SK-N-SH (cell line): Measurements from ENCODE around the gene MED8. TPM values are rescaled to one million over a fixed set of nuclear protein-coding genes. Genes with fewer than 3 reads are reported as not detected.

Experiments
- CTCF ChIA-PET: fragments of 300-600, 350-600 bp; formaldehyde crosslinking; extraction: SDS; loops from one replicate; lab custom pipeline; 2021; lab: Yijun Ruan, JAX
- POLR2A ChIA-PET: fragments of 350-600 bp; sonication (Branson Sonifier 250); formaldehyde crosslinking; extraction: SDS; loops from one replicate; lab custom pipeline; 2020; ENCODE audit warnings: antibody characterized with exemption, inconsistent platforms; lab: Yijun Ruan, JAX
- DNase-seq: peaks from one replicate; pipeline ENCODE4 v3.0.0; 2012
- H2AFZ ChIP-seq: fragments of 200-600 bp; sonication (generic); 2 replicates; pipeline ENCODE4 v1.8.1; 2016; ENCODE audit warnings: antibody characterized with exemption, mild to moderate bottlenecking, low read depth
- H3F3A ChIP-seq: fragments of 200-600 bp; sonication (generic); replicated peaks from 2 replicates; pipeline ENCODE3; 2016; ENCODE audit warnings: antibody characterized with exemption, mild to moderate bottlenecking; ENCODE audit not compliant: insufficient read depth
- H3K27ac ChIP-seq, 2 experiments: fragments of 200-500 bp in 1 of 2; fragments of 200-600 bp in 1 of 2; sonication (Bioruptor generic) in 1 of 2; sonication (generic), shearing (Covaris generic) in 1 of 2; 2 replicates each; pipeline versions ENCODE4 v1.5.1 to v1.6.1; 2014 to 2016; ENCODE audit warnings: low read depth in 2 of 2, inconsistent platforms in 1 of 2, low read length in 1 of 2, mild to moderate bottlenecking in 1 of 2, mixed read lengths in 1 of 2
- H3K27me3 ChIP-seq: fragments of 200-600 bp; sonication (generic), shearing (Covaris generic); 2 replicates; pipeline ENCODE4 v1.6.1; 2016; ENCODE audit warnings: mixed run types; ENCODE audit not compliant: insufficient read depth
- H3K36me3 ChIP-seq, 2 experiments: fragments of 200-500 bp in 1 of 2; fragments of 200-600 bp in 1 of 2; sonication (Bioruptor generic) in 1 of 2; sonication (generic) in 1 of 2; replicated peaks in 1 of 2; 2 replicates each; pipeline versions ENCODE3 to v1.5.1; 2014 to 2016; ENCODE audit warnings: low read length in 1 of 2, mild to moderate bottlenecking in 1 of 2; ENCODE audit not compliant: insufficient read depth in 2 of 2, control insufficient read depth in 1 of 2
- H3K4me1 ChIP-seq, 2 experiments: fragments of 200-500 bp in 1 of 2; fragments of 200-600 bp in 1 of 2; sonication (Bioruptor generic) in 1 of 2; sonication (generic), shearing (Covaris generic) in 1 of 2; 2 replicates each; pipeline versions ENCODE4 v1.5.1 to v1.6.1; 2014 to 2016; ENCODE audit warnings: low read depth in 1 of 2, low read length in 1 of 2, mixed run types in 1 of 2; ENCODE audit not compliant: insufficient read depth in 2 of 2, control insufficient read depth in 1 of 2
- H3K4me2 ChIP-seq: fragments of 200-600 bp; sonication (generic), shearing (Covaris generic); 2 replicates; pipeline ENCODE4 v1.6.1; 2017; ENCODE audit warnings: mixed run types
- H3K4me3 ChIP-seq, 2 experiments: fragments of 200-500 bp in 1 of 2; fragments of 200-600 bp in 1 of 2; sonication (Bioruptor generic) in 1 of 2; sonication (generic), shearing (Covaris generic) in 1 of 2; 2 replicates each; pipeline versions ENCODE4 v1.5.1 to v1.8.1; 2014 to 2016; ENCODE audit warnings: low read depth in 2 of 2, inconsistent platforms in 1 of 2, low read length in 1 of 2, mild to moderate bottlenecking in 1 of 2, mixed read lengths in 1 of 2, moderate library complexity in 1 of 2
- H3K79me2 ChIP-seq: fragments of 200-600 bp; sonication (generic); 2 replicates; pipeline ENCODE4 v1.8.1; 2017; ENCODE audit warnings: mild to moderate bottlenecking; ENCODE audit not compliant: insufficient read depth
- H3K9ac ChIP-seq: fragments of 200-600 bp; sonication (generic); 2 replicates; pipeline ENCODE4 v1.6.1; 2017; ENCODE audit warnings: mixed run types
- H3K9me2 ChIP-seq: fragments of 200-600 bp; sonication (generic); 2 replicates; pipeline ENCODE4 v1.6.1; 2017; ENCODE audit warnings: mixed run types
- H3K9me3 ChIP-seq: fragments of 200-600 bp; sonication (generic); 2 replicates; pipeline ENCODE4 v1.6.1; 2017; ENCODE audit warnings: mixed run types, mild to moderate bottlenecking, moderate library complexity
- H4K20me1 ChIP-seq: fragments of 200-600 bp; sonication (generic); 2 replicates; pipeline ENCODE4 v1.6.1; 2017; ENCODE audit warnings: mild to moderate bottlenecking, mixed run types; ENCODE audit not compliant: insufficient read depth
- ELF1 ChIP-seq: IDR thresholded peaks from 2 replicates; pipeline ENCODE4 v1.4.0; 2012
- EP300 ChIP-seq, 2 experiments: IDR thresholded peaks; 2 replicates each; pipeline versions ENCODE4 v1.4.0 to v1.6.1; 2012; ENCODE audit warnings: borderline replicate concordance in 1 of 2, low read depth in 1 of 2, low read length in 1 of 2
- EZH2phosphoT487 ChIP-seq: fragments of 200-600 bp; sonication (generic); IDR thresholded peaks from 2 replicates; pipeline ENCODE4 v1.6.1; 2017; ENCODE audit warnings: low read depth, mixed run types, mild to moderate bottlenecking, antibody characterized with exemption, moderate library complexity, borderline replicate concordance
- FOSL2 ChIP-seq: IDR thresholded peaks from 2 replicates; pipeline ENCODE4 v1.4.0; 2012; ENCODE audit warnings: low read depth, mild to moderate bottlenecking, moderate library complexity, borderline replicate concordance
- GABPA ChIP-seq: IDR thresholded peaks from 2 replicates; pipeline ENCODE4 v1.4.0; 2012; ENCODE audit warnings: low read depth, mild to moderate bottlenecking
- MAX ChIP-seq: IDR thresholded peaks from 2 replicates; pipeline ENCODE4 v1.4.0; 2012; ENCODE audit warnings: low read depth
- NRF1 ChIP-seq: IDR thresholded peaks from 2 replicates; pipeline ENCODE4 v1.6.1; 2012; ENCODE audit warnings: low read depth, mild to moderate bottlenecking, low read length
- POLR2AphosphoS5 ChIP-seq: IDR thresholded peaks from 2 replicates; pipeline ENCODE4 v1.6.1; 2012; ENCODE audit warnings: low read depth, low read length
- REST ChIP-seq: IDR thresholded peaks from 2 replicates; pipeline ENCODE4 v1.6.1; 2012; ENCODE audit warnings: mild to moderate bottlenecking, low read depth, low read length, moderate library complexity
- RFX5 ChIP-seq: IDR thresholded peaks from 2 replicates; pipeline ENCODE4 v1.6.1; 2012; ENCODE audit warnings: mild to moderate bottlenecking, improper control_type of control experiment, low read length
- SIN3A ChIP-seq: IDR thresholded peaks from 2 replicates; pipeline ENCODE4 v1.6.1; 2012; ENCODE audit warnings: low read depth, mild to moderate bottlenecking, low read length, moderate library complexity, borderline replicate concordance
- SMC3 ChIP-seq: IDR thresholded peaks from 2 replicates; pipeline ENCODE4 v1.6.1; 2012; ENCODE audit warnings: low read depth, low read length, improper control_type of control experiment
- TEAD4 ChIP-seq: IDR thresholded peaks from 2 replicates; pipeline ENCODE4 v1.4.0; 2012; ENCODE audit warnings: mild to moderate bottlenecking, borderline replicate concordance; ENCODE audit not compliant: insufficient read depth
- YY1 ChIP-seq: IDR thresholded peaks from 2 replicates; pipeline ENCODE4 v1.4.0; 2012; ENCODE audit warnings: low read depth, mild to moderate bottlenecking
- ZBTB33 ChIP-seq: IDR thresholded peaks from 2 replicates; pipeline ENCODE4 v1.4.0; 2012; ENCODE audit warnings: low read depth, borderline replicate concordance
- WGBS: methylation state at CpG from one replicate; pipeline ENCODE4 v1.1.6; 2017; ENCODE audit warnings: low lambda C conversion rate; 5-methylcytosine and 5-hydroxymethylcytosine counted together
- polyA plus RNA-seq, 3 experiments: library from polyadenylated mRNA; depleted of rRNA; stranded (reverse); fragments of >200 nt; gene quantifications; 2 replicates each; pipeline ENCODE4 v1.2.3, GENCODE V29; 2012

The MED8 gene
- polyA plus RNA-seq, 1 of the 3 experiments (the other 2 are of a cell fraction), result 33.7 TPM

GRCh38 chr1:43422995-43423671 is 33.5 kb upstream of the MED8 start:
- ChIA-PET POLR2A (no interaction called here), CTCF (no interaction called here)
- Histone ChIP-seq H3K79me2 (no peaks in the 10 kb centered on the region), H3K4me3 (no peak overlapping the region), H4K20me1 (no peaks in the 10 kb centered on the region), H3K4me1 (no peaks in the 10 kb centered on the region), H2AFZ (no peak overlapping the region), H3K36me3 (peaks cover 21 to 87% of the 10 kb centered on the region in 2 experiments), H3K27me3 (no peaks in the 10 kb centered on the region), H3K9ac (no peak overlapping the region), H3K9me3 (no peaks in the 10 kb centered on the region), H3F3A (no peaks in the 10 kb centered on the region), H3K9me2 (no peaks in the 10 kb centered on the region), H3K27ac (no peak overlapping the region), H3K4me2 (no peak overlapping the region)
- DNase-seq, result no peak
- 96% methylated on average over 16 of the region's 16 CpGs for WGBS
- TF ChIP-seq REST (no peak), EZH2phosphoT487 (no peak), MAX (no peak), EP300 (IDR thresholded peaks at IDR 0.05; ENCODE audit: borderline replicate concordance in 1 of 2, low read depth in 1 of 2, low read length in 1 of 2) (no peak)

- no peak overlapping the region for H3K27ac ChIP-seq
- no peak overlapping the region for H3K4me3 ChIP-seq
- POLR2A ChIA-PET, result no interaction called here
- no peak overlapping the region for H3K9ac ChIP-seq
- no peaks in the 10 kb centered on the region for H3K4me1 ChIP-seq
- WGBS, result 94% methylated on average over 10 of the region's 12 CpGs
- no peaks in the 10 kb centered on the region for H3F3A ChIP-seq
- no peaks in the 10 kb centered on the region for H4K20me1 ChIP-seq
- no peaks in the 10 kb centered on the region for H3K9me3 ChIP-seq
- H2AFZ ChIP-seq, result no peak overlapping the region
- no peaks in the 10 kb centered on the region for H3K79me2 ChIP-seq
- CTCF ChIA-PET, result no interaction called here
- no peaks in the 10 kb centered on the region for H3K27me3 ChIP-seq
- DNase-seq, result no peak
- no peak overlapping the region for H3K4me2 ChIP-seq
- peaks cover 25 to 80% of the 10 kb centered on the region in 2 experiments for H3K36me3 ChIP-seq
- no peaks in the 10 kb centered on the region for H3K9me2 ChIP-seq
- no peak for TF ChIP-seq RFX5
- TF ChIP-seq SMC3, result no peak
- TF ChIP-seq MAX, result no peak
- TF ChIP-seq TEAD4, result no peak
- no peak for TF ChIP-seq NRF1
- no peak for TF ChIP-seq FOSL2
- no peak for TF ChIP-seq REST
- TF ChIP-seq ZBTB33, result no peak
- TF ChIP-seq POLR2AphosphoS5, result no peak
- TF ChIP-seq SIN3A, result no peak
- TF ChIP-seq YY1, result no peak
- no peak for TF ChIP-seq GABPA
- TF ChIP-seq ELF1, result no peak
Observed at GRCh38 chr1:43421976-43422750, 32.6 kb upstream of the MED8 start.
